GM12872 (cell line): ENCODE measurements around the gene EPHA4.

Experiments
- CTCF ChIP-seq: IDR thresholded peaks from 3 replicates; pipeline ENCODE4 v1.5.1; 2011; ENCODE audit warnings: low read depth, mild to moderate bottlenecking, low read length, moderate library complexity; ENCODE audit not compliant: insufficient read depth

EPHA4 gene

GRCh38 chr2:221389904-221390303, 182.2 kb downstream of the EPHA4 start:
- no peak for TF ChIP-seq CTCF

- TF ChIP-seq CTCF = no peak
These were observed 182.7 kb downstream of the EPHA4 start for GRCh38 chr2:221389421-221389820.

GRCh38 chr2:221388891-221389290, 183.2 kb downstream of the EPHA4 start:
- no peak for TF ChIP-seq CTCF

- TF ChIP-seq CTCF = no peak
These were observed 186.4 kb downstream of the EPHA4 start for GRCh38 chr2:221385716-221386115.

- no peak for TF ChIP-seq CTCF
These were observed 190.1 kb downstream of the EPHA4 start for GRCh38 chr2:221381928-221382488.

GRCh38 chr2:221380686-221381085, 191.4 kb downstream of the EPHA4 start:
- TF ChIP-seq CTCF = no peak

GRCh38 chr2:221380062-221380461, 192.0 kb downstream of the EPHA4 start:
- TF ChIP-seq CTCF = no peak
